IMR-90 (cell line): ENCODE results near the gene ITIH4. TPM values are rescaled to one million over a fixed set of nuclear protein-coding genes. Genes with fewer than 3 reads are reported as not detected.
A peak's percentile ranks its signal among the peaks of the same experiment; 100 is the strongest.

Experiments
- ATAC-seq: fragments of 200-7000 bp; cut with Tn5 transposase; 2 replicates; pipeline ENCODE4 v1.9.1; 2020; ENCODE audit warnings: low read depth, mild to moderate bottlenecking, moderate library complexity
- BruUV-seq: library from RNA; stranded (reverse); fragments of 400-500 nt; replicated peaks from 2 replicates; lab custom pipeline; 2021; lab: Mats Ljungman, UMichigan
- CTCF ChIA-PET: fragments of 300-600 bp; formaldehyde crosslinking; extraction: SDS; loops from one replicate; lab custom pipeline; 2021; ENCODE audit warnings: antibody characterized with exemption; lab: Yijun Ruan, JAX
- POLR2A ChIA-PET: fragments of 300-600 bp; sonication (Branson Sonifier 250); formaldehyde crosslinking; loops from one replicate; lab custom pipeline; 2022; ENCODE audit warnings: antibody characterized with exemption; ENCODE audit not compliant: unreplicated experiment; lab: Charles Lee
- DNase-seq: peaks from one replicate; pipeline ENCODE4 v3.0.0; 2013
- H2AFZ ChIP-seq: replicated peaks from 2 replicates; pipeline ENCODE3; 2013; ENCODE audit warnings: low read length, mild to moderate bottlenecking; ENCODE audit not compliant: poor library complexity
- H2AK5ac ChIP-seq: 2 replicates; pipeline ENCODE4 v1.6.1; 2013; ENCODE audit warnings: low read depth, low read length, inconsistent platforms
- H2AK9ac ChIP-seq: replicated peaks from 2 replicates; pipeline ENCODE3; 2013; ENCODE audit warnings: mild to moderate bottlenecking, low read depth, low read length, moderate library complexity; ENCODE audit not compliant: poor library complexity
- H2BK120ac ChIP-seq: 2 replicates; pipeline ENCODE4 v1.6.1; 2013; ENCODE audit warnings: low read depth, low read length, inconsistent platforms
- H2BK15ac ChIP-seq: 3 replicates; pipeline ENCODE4 v1.6.1; 2013; ENCODE audit warnings: low read depth, low read length, inconsistent platforms
- H2BK20ac ChIP-seq: 2 replicates; pipeline ENCODE4 v1.6.1; 2013; ENCODE audit warnings: low read depth, mild to moderate bottlenecking, inconsistent platforms, low read length, moderate library complexity
- H2BK5ac ChIP-seq: 2 replicates; pipeline ENCODE4 v1.6.1; 2013; ENCODE audit warnings: mild to moderate bottlenecking, low read depth, low read length, inconsistent platforms; ENCODE audit not compliant: poor library complexity, severe bottlenecking
- H3K14ac ChIP-seq: replicated peaks from 2 replicates; pipeline ENCODE4 v1.6.1; 2013; ENCODE audit warnings: low read depth, low read length, inconsistent platforms
- H3K18ac ChIP-seq: 2 replicates; pipeline ENCODE4 v1.6.1; 2013; ENCODE audit warnings: low read depth, low read length, control low read depth
- H3K23ac ChIP-seq: 2 replicates; pipeline ENCODE4 v1.6.1; 2013; ENCODE audit warnings: low read depth, low read length, inconsistent platforms
- H3K27ac ChIP-seq: 2 replicates; pipeline ENCODE4 v1.5.1; 2013; ENCODE audit warnings: mild to moderate bottlenecking, control low read depth, low read length; ENCODE audit not compliant: insufficient read depth
- H3K27me3 ChIP-seq: 2 replicates; pipeline ENCODE4 v1.6.1; 2013; ENCODE audit warnings: low read length; ENCODE audit not compliant: control insufficient read depth, insufficient read depth
- H3K36me3 ChIP-seq: 2 replicates; pipeline ENCODE4 v1.6.1; 2013; ENCODE audit warnings: low read length, mixed read lengths; ENCODE audit not compliant: control insufficient read depth, insufficient read depth
- H3K4ac ChIP-seq: 2 replicates; pipeline ENCODE4 v1.6.1; 2013; ENCODE audit warnings: low read depth, low read length, inconsistent platforms
- H3K4me1 ChIP-seq: 2 replicates; pipeline ENCODE4 v1.6.1; 2013; ENCODE audit warnings: low read length, mixed read lengths; ENCODE audit not compliant: control insufficient read depth, insufficient read depth
- H3K4me2 ChIP-seq: 2 replicates; pipeline ENCODE4 v1.6.1; 2013; ENCODE audit warnings: low read depth, mild to moderate bottlenecking, control low read depth, low read length, moderate library complexity
- H3K4me3 ChIP-seq: 2 replicates; pipeline ENCODE4 v1.5.1; 2013; ENCODE audit warnings: low read depth, mild to moderate bottlenecking, control low read depth, low read length, moderate library complexity; ENCODE audit not compliant: insufficient read depth
- H3K56ac ChIP-seq: 2 replicates; pipeline ENCODE4 v1.6.1; 2013; ENCODE audit warnings: low read length, inconsistent platforms; ENCODE audit not compliant: insufficient read depth; ENCODE audit errors: extremely low read depth
- H3K79me1 ChIP-seq, 2 experiments: 2 replicates each; pipeline ENCODE4 v1.6.1; 2013; ENCODE audit warnings: low read length in 2 of 2, inconsistent platforms in 1 of 2, low read depth in 1 of 2
- H3K9ac ChIP-seq: 2 replicates; pipeline ENCODE4 v1.6.1; 2013; ENCODE audit warnings: low read depth, low read length, control low read depth
- H3K9me1 ChIP-seq: 2 replicates; pipeline ENCODE4 v1.6.1; 2013; ENCODE audit warnings: low read length, inconsistent platforms; ENCODE audit not compliant: insufficient read depth
- H3K9me3 ChIP-seq: 2 replicates; pipeline ENCODE4 v1.6.1; 2013; ENCODE audit warnings: low read length; ENCODE audit not compliant: control insufficient read depth, insufficient read depth
- H4K20me1 ChIP-seq: 2 replicates; pipeline ENCODE4 v1.6.1; 2013; ENCODE audit warnings: low read length, inconsistent platforms; ENCODE audit not compliant: insufficient read depth
- H4K5ac ChIP-seq: 2 replicates; pipeline ENCODE4 v1.6.1; 2013; ENCODE audit warnings: mild to moderate bottlenecking, low read depth, low read length, control low read depth
- H4K8ac ChIP-seq, 2 experiments: 2 replicates each; pipeline ENCODE4 v1.6.1; 2013; ENCODE audit warnings: low read depth in 2 of 2, low read length in 2 of 2, control low read depth in 1 of 2, inconsistent platforms in 1 of 2
- H4K91ac ChIP-seq: 2 replicates; pipeline ENCODE4 v1.6.1; 2013; ENCODE audit warnings: low read depth, low read length, inconsistent platforms; ENCODE audit not compliant: insufficient read depth
- BHLHE40 ChIP-seq: fragments of 150-350 bp; IDR thresholded peaks from 2 replicates; pipeline ENCODE4 v1.6.1; 2016; ENCODE audit warnings: mild to moderate bottlenecking, low read depth, low read length
- CEBPB ChIP-seq: IDR thresholded peaks from 2 replicates; pipeline ENCODE4 v1.6.1; 2012; ENCODE audit warnings: low read depth, low read length, improper control_type of control experiment
- CHD1 ChIP-seq: IDR thresholded peaks from 2 replicates; pipeline ENCODE4 v1.6.1; 2012; ENCODE audit warnings: low read depth, low read length, improper control_type of control experiment
- FOS ChIP-seq: fragments of 150-350 bp; IDR thresholded peaks from 2 replicates; pipeline ENCODE4 v1.6.1; 2016; ENCODE audit warnings: low read depth, low read length
- MAFK ChIP-seq: IDR thresholded peaks from 2 replicates; pipeline ENCODE4 v1.6.1; 2012; ENCODE audit warnings: low read depth, low read length, improper control_type of control experiment
- MAZ ChIP-seq: IDR thresholded peaks from 2 replicates; pipeline ENCODE4 v1.6.1; 2012; ENCODE audit warnings: low read depth, mild to moderate bottlenecking, low read length, improper control_type of control experiment, moderate library complexity, borderline replicate concordance
- MXI1 ChIP-seq: IDR thresholded peaks from 2 replicates; pipeline ENCODE4 v1.6.1; 2012; ENCODE audit warnings: low read depth, mild to moderate bottlenecking, low read length, moderate library complexity, borderline replicate concordance
- NFE2L2 ChIP-seq: fragments of 150-350 bp; IDR thresholded peaks from 2 replicates; pipeline ENCODE4 v1.6.1; 2016; ENCODE audit warnings: low read depth, mild to moderate bottlenecking, low read length
- POLR2A ChIP-seq: IDR thresholded peaks from 2 replicates; pipeline ENCODE4 v1.6.1; 2012; ENCODE audit warnings: mild to moderate bottlenecking, low read depth, low read length
- RAD21 ChIP-seq: IDR thresholded peaks from 2 replicates; pipeline ENCODE4 v1.6.1; 2012; ENCODE audit warnings: low read length, improper control_type of control experiment
- RCOR1 ChIP-seq: IDR thresholded peaks from 2 replicates; pipeline ENCODE4 v1.6.1; 2012; ENCODE audit warnings: mild to moderate bottlenecking, low read length, improper control_type of control experiment; ENCODE audit not compliant: insufficient replicate concordance
- RFX5 ChIP-seq: IDR thresholded peaks from 2 replicates; pipeline ENCODE4 v1.8.0; 2012; ENCODE audit warnings: low read depth, mild to moderate bottlenecking, low read length, moderate library complexity
- SMC3 ChIP-seq: fragments of 150-350 bp; IDR thresholded peaks from 2 replicates; pipeline ENCODE4 v1.6.1; 2016; ENCODE audit warnings: low read depth, mild to moderate bottlenecking, antibody characterized with exemption, low read length, moderate library complexity
- WGBS, 2 experiments: methylation state at CpG; one replicate each; pipeline versions ENCODE4 v1.1.5 to v1.1.7; 2013; ENCODE audit warnings: missing lambda C conversion rate in 2 of 2; ENCODE audit not compliant: insufficient read length in 1 of 2; ENCODE audit errors: extremely low coverage in 2 of 2; 5-methylcytosine and 5-hydroxymethylcytosine counted together
- dilution Hi-C: fragments of 300-500 bp; cut with HindIII; formaldehyde crosslinking; loops from one replicate; pipeline ENCODE4 v1.14.3; 2018; ENCODE audit warnings: low sequenced_read_pairs; ENCODE audit not compliant: unreplicated experiment
- in situ Hi-C: fragments of 300-500 bp; cut with MboI; formaldehyde crosslinking; loops from 3 replicates; pipeline ENCODE4 v1.14.3; 2019; ENCODE audit warnings: low sequenced_read_pairs, inconsistent platforms, mixed read lengths
- intact Hi-C: fragments of 100-400 bp; cut with micrococcal nuclease; formaldehyde crosslinking; loops from 2 replicates; pipeline ENCODE4 v1.10.0; 2022
- polyA plus RNA-seq, 3 experiments: library from polyadenylated mRNA; depleted of rRNA; stranded (reverse); fragments of >200 nt; gene quantifications; 2 replicates each; pipeline ENCODE4 v1.2.3, GENCODE V29; 2012; ENCODE audit warnings: low replicate concordance in 1 of 3
- total RNA-seq: library from RNA; depleted of rRNA; stranded (reverse); fragments of >200 nt; gene quantifications from 2 replicates; pipeline ENCODE4 v1.2.3, GENCODE V29; 2012
- TF ChIP-seq, protein P1 (sequence below): fragments of 150-350 bp; IDR thresholded peaks from 2 replicates; pipeline ENCODE4 v1.6.1; 2017; ENCODE audit warnings: mild to moderate bottlenecking, antibody characterized with exemption, low read length, low read depth
- TF ChIP-seq, protein P2 (sequence below): fragments of 150-350 bp; IDR thresholded peaks from 2 replicates; pipeline ENCODE4 v1.6.1; 2016; ENCODE audit warnings: low read depth, mild to moderate bottlenecking, low read length, moderate library complexity, borderline replicate concordance
- TF ChIP-seq, protein P3 (sequence below): conservative IDR thresholded peaks from 2 replicates; pipeline ENCODE4 v1.5.1; 2012; ENCODE audit warnings: mild to moderate bottlenecking, low read depth, low read length, improper control_type of control experiment

ITIH4 gene
- total and polyA plus RNA-seq, 2 of the 4 experiments (the other 2 are of a cell fraction): 0.26 to 0.36 TPM

DNA sequence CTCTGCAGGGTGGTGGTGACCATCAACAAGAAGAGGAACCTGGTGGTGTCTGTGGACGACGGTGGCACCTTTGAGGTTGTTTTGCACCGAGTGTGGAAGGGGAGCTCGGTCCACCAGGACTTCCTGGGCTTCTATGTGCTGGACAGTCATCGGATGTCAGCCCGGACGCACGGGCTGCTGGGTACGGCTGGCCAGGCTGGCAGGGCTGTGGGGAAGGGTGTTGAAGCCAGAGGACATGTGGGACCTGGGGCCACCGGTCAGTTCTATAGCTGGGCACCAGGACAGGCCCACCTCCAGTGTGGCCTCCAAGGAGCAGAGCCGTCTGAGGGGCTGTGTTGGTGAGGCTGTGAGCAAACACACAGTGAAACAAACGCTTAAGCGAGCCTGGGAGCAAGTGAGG, 39.7 kb downstream of the ITIH4 start:
- intact Hi-C loops: no loop called here
- peaks cover 35% of the 10 kb centered on the region; the same call in 1 of the 2 replicates for H3K27me3 ChIP-seq
- no peak overlapping the region for H2AK5ac ChIP-seq
- in situ Hi-C loops: no loop called here
- TF ChIP-seq SMC3: no peak
- TF ChIP-seq, protein P1, sequence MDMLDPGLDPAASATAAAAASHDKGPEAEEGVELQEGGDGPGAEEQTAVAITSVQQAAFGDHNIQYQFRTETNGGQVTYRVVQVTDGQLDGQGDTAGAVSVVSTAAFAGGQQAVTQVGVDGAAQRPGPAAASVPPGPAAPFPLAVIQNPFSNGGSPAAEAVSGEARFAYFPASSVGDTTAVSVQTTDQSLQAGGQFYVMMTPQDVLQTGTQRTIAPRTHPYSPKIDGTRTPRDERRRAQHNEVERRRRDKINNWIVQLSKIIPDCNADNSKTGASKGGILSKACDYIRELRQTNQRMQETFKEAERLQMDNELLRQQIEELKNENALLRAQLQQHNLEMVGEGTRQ: no peak
- TF ChIP-seq MAFK: no peak
- TF ChIP-seq RCOR1: no peak
- no peak for TF ChIP-seq CHD1
- no peak for TF ChIP-seq POLR2A
- no peak for TF ChIP-seq FOS
- TF ChIP-seq RFX5: no peak
- no peak for TF ChIP-seq NFE2L2
- TF ChIP-seq MAZ: no peak
- no peak for TF ChIP-seq BHLHE40
- TF ChIP-seq, protein P2, sequence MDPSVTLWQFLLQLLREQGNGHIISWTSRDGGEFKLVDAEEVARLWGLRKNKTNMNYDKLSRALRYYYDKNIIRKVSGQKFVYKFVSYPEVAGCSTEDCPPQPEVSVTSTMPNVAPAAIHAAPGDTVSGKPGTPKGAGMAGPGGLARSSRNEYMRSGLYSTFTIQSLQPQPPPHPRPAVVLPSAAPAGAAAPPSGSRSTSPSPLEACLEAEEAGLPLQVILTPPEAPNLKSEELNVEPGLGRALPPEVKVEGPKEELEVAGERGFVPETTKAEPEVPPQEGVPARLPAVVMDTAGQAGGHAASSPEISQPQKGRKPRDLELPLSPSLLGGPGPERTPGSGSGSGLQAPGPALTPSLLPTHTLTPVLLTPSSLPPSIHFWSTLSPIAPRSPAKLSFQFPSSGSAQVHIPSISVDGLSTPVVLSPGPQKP: no peak
- TF ChIP-seq CEBPB: no peak
- TF ChIP-seq RAD21: no peak
- TF ChIP-seq, protein P3, sequence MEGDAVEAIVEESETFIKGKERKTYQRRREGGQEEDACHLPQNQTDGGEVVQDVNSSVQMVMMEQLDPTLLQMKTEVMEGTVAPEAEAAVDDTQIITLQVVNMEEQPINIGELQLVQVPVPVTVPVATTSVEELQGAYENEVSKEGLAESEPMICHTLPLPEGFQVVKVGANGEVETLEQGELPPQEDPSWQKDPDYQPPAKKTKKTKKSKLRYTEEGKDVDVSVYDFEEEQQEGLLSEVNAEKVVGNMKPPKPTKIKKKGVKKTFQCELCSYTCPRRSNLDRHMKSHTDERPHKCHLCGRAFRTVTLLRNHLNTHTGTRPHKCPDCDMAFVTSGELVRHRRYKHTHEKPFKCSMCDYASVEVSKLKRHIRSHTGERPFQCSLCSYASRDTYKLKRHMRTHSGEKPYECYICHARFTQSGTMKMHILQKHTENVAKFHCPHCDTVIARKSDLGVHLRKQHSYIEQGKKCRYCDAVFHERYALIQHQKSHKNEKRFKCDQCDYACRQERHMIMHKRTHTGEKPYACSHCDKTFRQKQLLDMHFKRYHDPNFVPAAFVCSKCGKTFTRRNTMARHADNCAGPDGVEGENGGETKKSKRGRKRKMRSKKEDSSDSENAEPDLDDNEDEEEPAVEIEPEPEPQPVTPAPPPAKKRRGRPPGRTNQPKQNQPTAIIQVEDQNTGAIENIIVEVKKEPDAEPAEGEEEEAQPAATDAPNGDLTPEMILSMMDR: no peak
- TF ChIP-seq MXI1: no peak
- ATAC-seq (no peak), DNase-seq (no peak)
- H4K8ac ChIP-seq: no peak overlapping the region
- no peaks in the 10 kb centered on the region for H3K9me3 ChIP-seq
- no peak overlapping the region for H3K14ac ChIP-seq
- H3K9me1 ChIP-seq: no peaks in the 10 kb centered on the region
- no peak overlapping the region for H4K5ac ChIP-seq
- H3K27ac ChIP-seq: no peak overlapping the region
- no peak overlapping the region for H4K91ac ChIP-seq
- no peak overlapping the region for H2BK15ac ChIP-seq
- peak overlapping the region; percentile 43 for H2AFZ ChIP-seq
- no peak overlapping the region for H3K23ac ChIP-seq
- no peak overlapping the region for H3K56ac ChIP-seq
- 100% methylated on average over 2 of the region's 13 CpGs; no CpG with 5 or more reads in 1 of the 2 experiments for WGBS, 2 experiments
- no peaks in the 10 kb centered on the region for H3K4me1 ChIP-seq
- no peak overlapping the region for H3K4me3 ChIP-seq
- no peak overlapping the region for H2BK20ac ChIP-seq
- no peaks in the 10 kb centered on the region for H3K79me1 ChIP-seq
- no peak overlapping the region for H3K4ac ChIP-seq
- dilution Hi-C loops: no loop called here
- H3K36me3 ChIP-seq: no peaks in the 10 kb centered on the region
- no peak overlapping the region for H2AK9ac ChIP-seq
- H2BK5ac ChIP-seq: no peak overlapping the region
- ChIA-PET CTCF (no interaction called here), POLR2A (no interaction called here)
- H3K4me2 ChIP-seq: no peak overlapping the region
- H3K9ac ChIP-seq: no peak overlapping the region
- BruUV-seq: no TSS peak
- no peak overlapping the region for H2BK120ac ChIP-seq
- no peak overlapping the region for H3K18ac ChIP-seq
- no peaks in the 10 kb centered on the region for H4K20me1 ChIP-seq
